Keratinocyte (primary cell): ENCODE results near the gene GOLIM4. TPM values are rescaled to one million over a fixed set of nuclear protein-coding genes. Genes with fewer than 3 reads are reported as not detected.
"Not testable (repeated sequence)": the region's sequence is repeated elsewhere in the genome, so short reads cannot be mapped to it uniquely, and the experiment has no call there.

ENCODE experiments used
- DNase-seq: peaks from one replicate; pipeline ENCODE4 v3.0.0-alpha.2; 2011; ENCODE audit warnings: low read depth, missing footprints, low spot score
- FAIRE-seq: peaks from 2 replicates; lab custom pipeline; 2011; peaks lifted over from hg19 to GRCh38; lab: Jason Lieb, UNC
- H2AFZ ChIP-seq: 2 replicates; pipeline ENCODE4 v1.6.0; 2012; ENCODE audit warnings: low read length, control low read depth, inconsistent platforms; ENCODE audit not compliant: control insufficient read depth
- H3K27ac ChIP-seq: 2 replicates; pipeline ENCODE4 v1.5.1; 2011; ENCODE audit warnings: low read length; ENCODE audit not compliant: control insufficient read depth, insufficient read depth
- H3K27me3 ChIP-seq: 3 replicates; pipeline ENCODE4 v1.6.0; 2011; ENCODE audit warnings: low read length; ENCODE audit not compliant: control insufficient read depth, insufficient read depth; ENCODE audit errors: extremely low read depth
- H3K36me3 ChIP-seq, 2 experiments: 2 replicates in 1 of 2; 3 replicates in 1 of 2; pipeline ENCODE4 v1.5.1; 2011; ENCODE audit warnings: low read length in 2 of 2, mild to moderate bottlenecking in 1 of 2; ENCODE audit not compliant: control insufficient read depth in 2 of 2, insufficient read depth in 2 of 2; ENCODE audit errors: extremely low read depth in 1 of 2
- H3K4me1 ChIP-seq: 3 replicates; pipeline ENCODE4 v1.5.1; 2011; ENCODE audit warnings: low read length; ENCODE audit not compliant: control insufficient read depth, insufficient read depth; ENCODE audit errors: extremely low read depth
- H3K4me2 ChIP-seq: 3 replicates; pipeline ENCODE4 v1.6.0; 2011; ENCODE audit warnings: low read depth, low read length; ENCODE audit not compliant: control insufficient read depth, insufficient read depth; ENCODE audit errors: extremely low read depth
- H3K4me3 ChIP-seq, 3 experiments: fragments of 200-600 bp in 1 of 3; sonication (generic) in 1 of 3; 2 replicates in 2 of 3; 3 replicates in 1 of 3; pipeline ENCODE4 v1.5.1; 2011 to 2016; ENCODE audit warnings: low read length in 3 of 3, mild to moderate bottlenecking in 3 of 3, control low read depth in 2 of 3, inconsistent platforms in 1 of 3, low read depth in 1 of 3, mixed read lengths in 1 of 3, mixed run types in 1 of 3, moderate library complexity in 1 of 3; ENCODE audit not compliant: control insufficient read depth in 2 of 3, insufficient read depth in 2 of 3; ENCODE audit errors: extremely low read depth in 1 of 3
- H3K79me2 ChIP-seq: 2 replicates; pipeline ENCODE4 v1.6.0; 2012; ENCODE audit warnings: low read length; ENCODE audit not compliant: control insufficient read depth, insufficient read depth
- H3K9ac ChIP-seq: 3 replicates; pipeline ENCODE4 v1.6.0; 2011; ENCODE audit warnings: low read length; ENCODE audit not compliant: control insufficient read depth, insufficient read depth; ENCODE audit errors: extremely low read depth
- H3K9me1 ChIP-seq: 3 replicates; pipeline ENCODE4 v1.6.0; 2011; ENCODE audit warnings: low read length; ENCODE audit not compliant: control insufficient read depth, insufficient read depth; ENCODE audit errors: extremely low read depth
- H3K9me3 ChIP-seq: 2 replicates; pipeline ENCODE4 v1.5.1; 2012; ENCODE audit warnings: low read depth, low read length; ENCODE audit not compliant: control insufficient read depth
- H4K20me1 ChIP-seq: 3 replicates; pipeline ENCODE4 v1.6.0; 2011; ENCODE audit warnings: low read length; ENCODE audit not compliant: control insufficient read depth, insufficient read depth; ENCODE audit errors: extremely low read depth
- CTCF ChIP-seq, 3 experiments: IDR thresholded peaks in 1 of 3; conservative IDR thresholded peaks in 1 of 3; optimal IDR thresholded peaks in 1 of 3; 2 replicates in 2 of 3; 3 replicates in 1 of 3; pipeline versions ENCODE3 to v1.5.1; 2011; ENCODE audit warnings: low read length in 3 of 3, mild to moderate bottlenecking in 3 of 3, moderate library complexity in 2 of 3, control low read depth in 1 of 3, inconsistent platforms in 1 of 3; ENCODE audit not compliant: insufficient read depth in 2 of 3; ENCODE audit errors: extremely low read depth in 1 of 3
- EZH2 ChIP-seq: IDR thresholded peaks from one replicate; pipeline ENCODE4 v1.6.1; 2012; ENCODE audit warnings: inconsistent platforms, mild to moderate bottlenecking, low read length, moderate library complexity
- dilution Hi-C: fragments of 300-500 bp; cut with MboI; formaldehyde crosslinking; loops from one replicate; pipeline ENCODE4 v1.7.0; 2020; ENCODE audit warnings: low sequenced_read_pairs; ENCODE audit not compliant: extremely low pct_ligation_motif_present
- polyA plus RNA-seq, 5 experiments: library from polyadenylated mRNA; depleted of rRNA in 3 of 5; stranded (reverse) in 3 of 5; stranded (forward) in 1 of 5; unstranded in 1 of 5; fragments of >200 nt; gene quantifications; 1 replicate in 1 of 5; 2 replicates in 3 of 5; 3 replicates in 1 of 5; pipeline versions ENCODE4 v1.2.1 to v1.2.3, GENCODE V29; 2011 to 2012; ENCODE audit warnings: missing spikeins in 2 of 5, low read depth in 1 of 5, low replicate concordance in 1 of 5

The GOLIM4 gene
- polyA plus RNA-seq, 1 donor (not counting 4 experiments of a cell fraction or from before 2014, with no cell fraction given): 13.4 TPM

GRCh38 chr3:168021737-168022450, 73.8 kb downstream of the GOLIM4 start:
- TF ChIP-seq EZH2 (no peak), CTCF (optimal IDR thresholded peaks at IDR 0.05 in 1 of 3, IDR thresholded peaks at IDR 0.05 in 1 of 3, conservative IDR thresholded peaks at IDR 0.05 in 1 of 3; ENCODE audit: extremely low read depth in 1 of 3, insufficient read depth in 2 of 3, low read length in 3 of 3) (no peak)
- FAIRE-seq: no peak
- Histone ChIP-seq H2AFZ (no peak overlapping the region), H4K20me1 (no peaks in the 10 kb centered on the region), H3K9me1 (no peaks in the 10 kb centered on the region), H3K79me2 (no peaks in the 10 kb centered on the region), H3K36me3 (peaks cover 4 to 5% of the 10 kb centered on the region in 2 experiments), H3K27ac (no peak overlapping the region), H3K9ac (no peak overlapping the region), H3K27me3 (no peaks in the 10 kb centered on the region), H3K4me2 (no peak overlapping the region), H3K9me3 (no peaks in the 10 kb centered on the region), H3K4me3 (no peak overlapping the region), H3K4me1 (no peaks in the 10 kb centered on the region)
- dilution Hi-C loops: no loop called here
- no peak for DNase-seq

GRCh38 chr3:168011280-168011679, 84.4 kb downstream of the GOLIM4 start:
- dilution Hi-C loops: not testable (repeated sequence)

GRCh38 chr3:168006584-168006983, 89.1 kb downstream of the GOLIM4 start:
- no peaks in the 10 kb centered on the region for H3K79me2 ChIP-seq
- H3K9me3 ChIP-seq: no peaks in the 10 kb centered on the region
- no peak overlapping the region for H3K4me2 ChIP-seq
- no peak for FAIRE-seq
- no peak overlapping the region for H2AFZ ChIP-seq
- H4K20me1 ChIP-seq: no peaks in the 10 kb centered on the region
- no peak overlapping the region for H3K9ac ChIP-seq
- H3K9me1 ChIP-seq: no peaks in the 10 kb centered on the region
- no peak overlapping the region for H3K4me3 ChIP-seq
- TF ChIP-seq EZH2 (no peak), CTCF (optimal IDR thresholded peaks at IDR 0.05 in 1 of 3, IDR thresholded peaks at IDR 0.05 in 1 of 3, conservative IDR thresholded peaks at IDR 0.05 in 1 of 3; ENCODE audit: extremely low read depth in 1 of 3, insufficient read depth in 2 of 3, low read length in 3 of 3) (no peak)
- DNase-seq: no peak
- dilution Hi-C loops: no loop called here
- H3K27ac ChIP-seq: no peak overlapping the region
- peaks cover 0 to 3% of the 10 kb centered on the region in 2 experiments for H3K36me3 ChIP-seq
- peaks cover 3% of the 10 kb centered on the region for H3K4me1 ChIP-seq
- no peaks in the 10 kb centered on the region for H3K27me3 ChIP-seq

More at GRCh38 chr3:168011280-168011679, 84.4 kb downstream of the GOLIM4 start:
- H3K27ac ChIP-seq, DNase-seq, H2AFZ ChIP-seq, H4K20me1 ChIP-seq, H3K9me1 ChIP-seq, H3K4me2 ChIP-seq, H3K9ac ChIP-seq, H3K4me3 ChIP-seq, H3K4me1 ChIP-seq, H3K36me3 ChIP-seq, FAIRE-seq, H3K9me3 ChIP-seq, H3K79me2 ChIP-seq, H3K27me3 ChIP-seq: not testable (repeated sequence)
